Calu3 (cell line): ENCODE data around the gene ARHGEF28. TPM values are rescaled to one million over a fixed set of nuclear protein-coding genes. Genes with fewer than 3 reads are reported as not detected.

Experiments used
- BruUV-seq: library from RNA; stranded (reverse); fragments of 400-500 nt; replicated peaks from 2 replicates; lab custom pipeline; 2021; lab: Mats Ljungman, UMichigan
- CTCF ChIA-PET: fragments of 300-600 bp; sonication (Branson Sonifier 250); formaldehyde crosslinking; loops from one replicate; lab custom pipeline; 2022; ENCODE audit warnings: antibody characterized with exemption; lab: Charles Lee
- DNase-seq: peaks from one replicate; pipeline ENCODE4 v3.0.0; 2022
- H3K27ac Mint-ChIP-seq: one replicate; pipeline ENCODE4 v1.8.0; 2022; ENCODE audit warnings: mixed read lengths; ENCODE audit not compliant: unreplicated experiment
- H3K27me3 Mint-ChIP-seq: one replicate; pipeline ENCODE4 v1.8.0; 2022; ENCODE audit warnings: mixed read lengths; ENCODE audit not compliant: unreplicated experiment
- H3K36me3 Mint-ChIP-seq: one replicate; pipeline ENCODE4 v1.8.0; 2022; ENCODE audit warnings: mild to moderate bottlenecking, moderate library complexity, mixed read lengths; ENCODE audit not compliant: insufficient read depth, unreplicated experiment
- H3K4me1 Mint-ChIP-seq: one replicate; pipeline ENCODE4 v1.8.0; 2022; ENCODE audit warnings: mild to moderate bottlenecking, low read depth, mixed read lengths; ENCODE audit not compliant: unreplicated experiment
- H3K4me3 Mint-ChIP-seq: one replicate; pipeline ENCODE4 v1.8.0; 2022; ENCODE audit warnings: mild to moderate bottlenecking, low read depth, moderate library complexity, mixed read lengths; ENCODE audit not compliant: unreplicated experiment
- H3K9me3 Mint-ChIP-seq: one replicate; pipeline ENCODE4 v1.8.0; 2022; ENCODE audit warnings: low read depth, mixed read lengths; ENCODE audit not compliant: unreplicated experiment
- intact Hi-C: fragments of 100-400 bp; cut with micrococcal nuclease; formaldehyde crosslinking; loops from one replicate; pipeline ENCODE4 v1.10.0; 2022; ENCODE audit not compliant: unreplicated experiment
- total RNA-seq: library from RNA; stranded (reverse); gene quantifications from 2 replicates; pipeline ENCODE4 v1.2.3, GENCODE V29; 2022
- TF ChIP-seq, protein P1 (sequence below): fragments of 200-600 bp; IDR thresholded peaks from one replicate; pipeline ENCODE4 v1.8.0; 2022; ENCODE audit warnings: antibody characterized with exemption; ENCODE audit not compliant: unreplicated experiment

The ARHGEF28 gene
- total RNA-seq, 1 experiment from 2014 or later: 92.0 TPM

DNA sequence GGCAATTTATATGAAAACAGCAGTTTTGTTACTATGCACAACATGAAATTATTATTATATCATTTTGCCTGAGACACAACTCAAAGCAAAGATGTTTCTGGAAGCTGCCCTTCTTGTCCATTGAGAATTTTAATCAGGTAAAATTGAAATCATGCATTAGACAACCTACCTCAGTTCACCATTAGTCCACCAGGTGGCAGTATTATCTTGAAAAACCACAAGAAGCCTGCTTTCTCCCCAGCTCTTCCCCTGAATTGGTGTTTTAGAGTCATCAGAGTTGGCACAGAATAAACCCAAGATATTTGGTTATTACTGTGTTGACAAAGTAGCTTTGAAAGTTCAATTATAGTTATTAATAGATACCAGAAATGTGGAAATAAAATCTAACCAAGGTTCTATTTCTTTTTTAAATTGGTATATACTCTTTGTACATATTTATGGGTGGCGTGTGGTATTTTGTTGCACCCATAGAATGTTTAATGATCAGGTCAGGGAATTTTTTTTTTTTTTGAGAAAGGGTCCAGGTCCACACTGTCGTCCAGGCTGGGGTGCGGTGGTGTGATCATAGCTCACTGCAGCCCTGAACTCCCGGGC, 34.8 kb upstream of the ARHGEF28 start:
- no peaks in the 10 kb centered on the region for H3K9me3 Mint-ChIP-seq
- intact Hi-C loops: loop anchor here (1.0 to 10.0 kb wide), 4 partner anchors 36 to 1054 kb away; partner anchors contain the start of genes ARHGEF28 and ENC1
- H3K36me3 Mint-ChIP-seq: no peaks in the 10 kb centered on the region
- no peaks in the 10 kb centered on the region for H3K27me3 Mint-ChIP-seq
- H3K4me1 Mint-ChIP-seq: peaks cover 23% of the 10 kb centered on the region
- no peak overlapping the region for H3K4me3 Mint-ChIP-seq
- no peak overlapping the region for H3K27ac Mint-ChIP-seq
- BruUV-seq: no TSS peak
- TF ChIP-seq, protein P1, sequence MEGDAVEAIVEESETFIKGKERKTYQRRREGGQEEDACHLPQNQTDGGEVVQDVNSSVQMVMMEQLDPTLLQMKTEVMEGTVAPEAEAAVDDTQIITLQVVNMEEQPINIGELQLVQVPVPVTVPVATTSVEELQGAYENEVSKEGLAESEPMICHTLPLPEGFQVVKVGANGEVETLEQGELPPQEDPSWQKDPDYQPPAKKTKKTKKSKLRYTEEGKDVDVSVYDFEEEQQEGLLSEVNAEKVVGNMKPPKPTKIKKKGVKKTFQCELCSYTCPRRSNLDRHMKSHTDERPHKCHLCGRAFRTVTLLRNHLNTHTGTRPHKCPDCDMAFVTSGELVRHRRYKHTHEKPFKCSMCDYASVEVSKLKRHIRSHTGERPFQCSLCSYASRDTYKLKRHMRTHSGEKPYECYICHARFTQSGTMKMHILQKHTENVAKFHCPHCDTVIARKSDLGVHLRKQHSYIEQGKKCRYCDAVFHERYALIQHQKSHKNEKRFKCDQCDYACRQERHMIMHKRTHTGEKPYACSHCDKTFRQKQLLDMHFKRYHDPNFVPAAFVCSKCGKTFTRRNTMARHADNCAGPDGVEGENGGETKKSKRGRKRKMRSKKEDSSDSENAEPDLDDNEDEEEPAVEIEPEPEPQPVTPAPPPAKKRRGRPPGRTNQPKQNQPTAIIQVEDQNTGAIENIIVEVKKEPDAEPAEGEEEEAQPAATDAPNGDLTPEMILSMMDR: peak; percentile 84
- DNase-seq: peak; percentile 82
- CTCF ChIA-PET: interaction anchor here (0.6 to 3.1 kb wide), 14 partner anchors 15 to 311 kb away, joined by 3 to 39 read pairs (median 6); no protein-coding TSS in a partner anchor

DNA sequence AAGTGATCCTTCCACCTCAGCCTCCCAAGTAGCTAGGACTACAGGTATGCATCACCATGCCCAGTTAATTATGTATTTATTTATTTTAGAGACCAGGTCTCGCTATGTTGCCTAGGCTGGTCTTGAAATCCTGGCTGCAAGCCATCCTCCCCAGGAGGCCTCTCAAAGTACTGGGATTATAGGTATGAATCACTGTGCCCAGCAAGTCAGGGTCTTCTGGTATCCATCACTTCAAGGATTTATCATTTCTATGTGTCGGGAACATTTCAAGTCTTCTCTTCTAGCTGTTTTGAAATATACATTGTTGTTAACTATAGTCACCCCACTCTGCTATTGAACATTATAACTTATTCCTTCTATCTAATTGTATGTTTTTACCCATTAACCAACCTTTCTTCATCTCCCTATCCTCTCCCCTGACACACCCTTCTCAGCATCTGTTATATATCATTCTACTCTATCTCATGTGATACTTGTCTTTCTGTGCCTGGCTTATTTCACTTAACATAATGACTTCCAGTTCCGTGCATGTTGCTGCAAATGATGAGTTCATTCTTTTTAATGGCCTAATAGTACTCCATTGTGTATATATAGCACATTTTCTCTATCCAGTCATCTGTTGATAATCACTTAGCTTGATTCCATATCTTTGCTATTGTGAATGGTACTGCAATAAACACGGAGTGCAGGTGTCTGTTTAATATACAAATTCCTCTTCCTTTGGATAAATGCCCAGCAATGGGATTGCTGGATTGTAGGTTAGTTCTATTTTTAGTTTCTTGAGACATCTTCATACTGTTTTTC, 34.1 kb upstream of the ARHGEF28 start:
- TF ChIP-seq, protein P1: no peak
- Mint-ChIP-seq H3K36me3 (no peaks in the 10 kb centered on the region), H3K4me1 (peaks cover 26% of the 10 kb centered on the region), H3K27ac (no peak overlapping the region), H3K4me3 (no peak overlapping the region), H3K9me3 (no peaks in the 10 kb centered on the region), H3K27me3 (no peaks in the 10 kb centered on the region)
- DNase-seq: peak; percentile 29
- intact Hi-C loops: loop anchor here (1.0 to 10.0 kb wide), 4 partner anchors 35 to 1053 kb away; partner anchors contain the start of genes ARHGEF28 and ENC1
- CTCF ChIA-PET: interaction anchor here (0.7 to 3.1 kb wide), 11 partner anchors 14 to 310 kb away, joined by 3 to 39 read pairs (median 6); no protein-coding TSS in a partner anchor
- BruUV-seq: no TSS peak

DNA sequence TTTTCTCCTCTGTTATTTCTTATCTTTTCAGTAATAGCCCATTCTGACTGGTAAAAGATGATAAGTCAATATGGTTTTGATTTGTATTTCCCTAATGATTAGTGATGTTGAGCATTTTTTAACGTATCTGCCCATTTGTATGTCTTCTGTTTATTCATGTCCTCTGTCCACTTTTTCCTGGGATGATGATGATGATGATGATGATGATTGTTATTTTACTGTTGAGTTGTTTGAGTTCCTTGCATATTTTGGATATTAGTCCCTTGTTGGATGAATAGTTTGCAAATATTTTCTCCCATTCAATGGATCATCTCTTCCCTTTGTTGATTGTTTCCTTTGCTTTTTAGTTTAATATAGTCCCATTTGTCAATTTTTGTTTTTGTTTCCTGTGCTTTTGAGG, 33.4 kb upstream of the ARHGEF28 start:
- no peak for DNase-seq
- Mint-ChIP-seq H3K4me3 (no peak overlapping the region), H3K4me1 (peaks cover 29% of the 10 kb centered on the region), H3K9me3 (no peaks in the 10 kb centered on the region), H3K36me3 (no peaks in the 10 kb centered on the region), H3K27me3 (no peaks in the 10 kb centered on the region), H3K27ac (no peak overlapping the region)
- TF ChIP-seq, protein P1: no peak
- intact Hi-C loops: loop anchor here (5.0 to 10.0 kb wide), 2 partner anchors 35 to 1052 kb away; partner anchors contain the start of genes ARHGEF28 and ENC1
- BruUV-seq: no TSS peak
- CTCF ChIA-PET: interaction anchor here (1.2 to 3.1 kb wide), 3 partner anchors 73 to 200 kb away, joined by 3 to 39 read pairs (median 15); no protein-coding TSS in a partner anchor

DNA sequence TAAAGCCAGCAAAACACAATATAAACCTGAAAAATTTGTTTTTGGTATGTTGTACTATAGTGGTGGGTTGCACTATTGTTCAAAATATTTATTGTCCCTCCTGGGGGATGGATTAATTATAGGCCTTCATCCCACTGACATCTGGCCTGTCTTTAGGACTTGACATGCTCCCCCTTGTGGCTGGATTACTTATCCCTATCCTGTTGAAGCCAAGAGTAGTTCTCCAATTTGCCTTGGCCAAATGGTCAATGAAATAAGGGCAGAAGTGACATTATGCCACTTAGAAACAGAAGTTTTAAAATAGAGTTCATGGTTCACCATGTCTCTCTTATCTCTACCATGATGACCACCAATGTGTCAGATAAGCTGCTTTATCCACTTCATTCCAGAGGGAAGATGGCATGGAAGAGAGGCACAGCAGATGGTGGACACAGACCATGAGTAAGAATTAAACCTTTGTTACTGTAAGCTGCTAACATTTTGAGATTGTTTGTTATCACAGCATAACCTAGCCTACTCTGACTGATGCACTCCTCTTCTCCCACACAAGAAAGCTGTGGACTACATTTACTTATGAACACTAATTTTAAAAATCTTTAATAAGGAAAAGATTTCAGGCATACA, 29.2 kb upstream of the ARHGEF28 start:
- intact Hi-C loops: loop anchor here (10.0 kb wide), 1 partner anchor 1048 kb away; the partner anchor contains the start of gene ENC1
- peak; percentile 71 for DNase-seq
- no peaks in the 10 kb centered on the region for H3K36me3 Mint-ChIP-seq
- CTCF ChIA-PET: interaction anchor here (0.5 to 1.8 kb wide), 5 partner anchors 25 to 1441 kb away, joined by 3 to 5 read pairs (median 3); no protein-coding TSS in a partner anchor
- no peak overlapping the region for H3K4me3 Mint-ChIP-seq
- H3K27ac Mint-ChIP-seq: no peak overlapping the region
- no TSS peak for BruUV-seq
- H3K4me1 Mint-ChIP-seq: peaks cover 22% of the 10 kb centered on the region
- no peaks in the 10 kb centered on the region for H3K27me3 Mint-ChIP-seq
- peaks cover 2% of the 10 kb centered on the region for H3K9me3 Mint-ChIP-seq
- TF ChIP-seq, protein P1: peak; percentile 67
